HUES64 (cell line): Measurements from ENCODE around the gene IVD.

Experiments
- H3K27ac ChIP-seq: 2 replicates; pipeline ENCODE4 v1.7.0; 2013; ENCODE audit warnings: low read depth, low read length, inconsistent platforms
- H3K27me3 ChIP-seq: 2 replicates; pipeline ENCODE4 v1.6.1; 2013; ENCODE audit warnings: mild to moderate bottlenecking, low read length; ENCODE audit not compliant: insufficient read depth
- H3K36me3 ChIP-seq: 2 replicates; pipeline ENCODE4 v1.6.1; 2013; ENCODE audit warnings: mild to moderate bottlenecking, low read length; ENCODE audit not compliant: insufficient read depth
- H3K4me1 ChIP-seq: 2 replicates; pipeline ENCODE4 v1.6.1; 2013; ENCODE audit warnings: mild to moderate bottlenecking, low read length, moderate library complexity; ENCODE audit not compliant: insufficient read depth
- H3K4me3 ChIP-seq: 2 replicates; pipeline ENCODE4 v1.5.1; 2013; ENCODE audit warnings: mild to moderate bottlenecking, low read length, moderate library complexity
- H3K9ac ChIP-seq: 2 replicates; pipeline ENCODE4 v1.6.1; 2013; ENCODE audit warnings: mild to moderate bottlenecking, low read depth, low read length
- H3K9me3 ChIP-seq: 2 replicates; pipeline ENCODE4 v1.6.1; 2013; ENCODE audit warnings: low read depth, low read length; ENCODE audit not compliant: insufficient read depth
- WGBS: fragments of 150-250, 120-280 bp; methylation state at CpG from one replicate; pipeline ENCODE4 v1.1.7; 2013; ENCODE audit warnings: missing lambda C conversion rate; 5-methylcytosine and 5-hydroxymethylcytosine counted together

The IVD gene

DNA sequence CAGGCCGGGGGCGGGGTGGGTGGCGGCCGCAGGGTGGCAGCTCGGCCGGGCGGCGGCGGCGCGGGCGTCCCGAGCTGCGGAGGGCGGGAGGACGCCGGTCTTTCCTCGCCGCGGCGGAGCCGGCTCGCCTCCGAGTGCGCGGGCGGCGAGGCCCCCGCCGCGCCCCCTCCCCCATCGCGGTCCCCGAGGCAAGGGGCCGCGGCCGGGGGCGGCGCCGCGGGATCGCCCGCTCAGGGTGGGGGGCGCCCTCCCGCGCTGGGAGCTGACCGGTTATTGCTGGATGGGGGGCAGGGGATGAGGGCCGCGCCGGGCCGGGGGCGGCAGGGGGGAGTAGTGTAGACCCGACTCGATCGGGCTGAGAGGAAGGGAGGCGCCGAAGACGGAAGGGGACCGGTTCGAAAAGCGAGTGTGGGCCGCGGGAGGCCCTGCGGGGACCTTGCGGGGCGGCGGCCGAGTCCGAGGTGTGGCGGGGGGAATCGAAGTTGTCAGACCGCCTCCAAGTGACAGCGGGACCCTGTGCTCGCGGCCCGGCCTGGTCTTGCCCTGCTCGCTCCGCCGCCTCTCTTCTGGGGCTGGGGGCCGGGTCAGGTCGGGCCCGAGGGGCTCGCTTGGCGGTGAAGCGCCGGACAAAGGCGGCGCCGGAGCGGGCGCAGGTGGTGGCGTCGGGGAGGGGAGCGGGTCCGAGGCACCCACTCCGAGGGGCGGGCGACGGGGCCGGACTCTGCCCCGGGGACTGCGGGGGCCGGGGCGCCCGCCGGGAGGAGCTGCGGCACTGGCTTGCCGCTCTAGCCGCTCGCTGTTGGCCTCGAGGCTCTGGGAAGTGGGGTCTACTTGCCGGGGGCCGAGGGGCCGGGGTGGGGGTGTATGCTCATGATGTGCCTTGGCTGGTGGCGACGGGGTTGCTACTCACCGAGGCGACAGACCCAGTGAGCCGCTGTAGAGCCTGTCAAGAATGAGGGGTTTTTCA lies 36.3 kb downstream of the IVD start:
- H3K9ac ChIP-seq = peak overlapping the region; percentile 77
- H3K4me1 ChIP-seq = peaks cover 61% of the 10 kb centered on the region
- peak overlapping the region; percentile 70 for H3K4me3 ChIP-seq
- H3K36me3 ChIP-seq = no peaks in the 10 kb centered on the region
- H3K9me3 ChIP-seq = no peaks in the 10 kb centered on the region
- H3K27me3 ChIP-seq = peaks cover 24% of the 10 kb centered on the region
- WGBS = under 1% methylated on average over 119 of the region's 119 CpGs
- no peak overlapping the region; the same call in 1 of the 2 replicates for H3K27ac ChIP-seq

DNA sequence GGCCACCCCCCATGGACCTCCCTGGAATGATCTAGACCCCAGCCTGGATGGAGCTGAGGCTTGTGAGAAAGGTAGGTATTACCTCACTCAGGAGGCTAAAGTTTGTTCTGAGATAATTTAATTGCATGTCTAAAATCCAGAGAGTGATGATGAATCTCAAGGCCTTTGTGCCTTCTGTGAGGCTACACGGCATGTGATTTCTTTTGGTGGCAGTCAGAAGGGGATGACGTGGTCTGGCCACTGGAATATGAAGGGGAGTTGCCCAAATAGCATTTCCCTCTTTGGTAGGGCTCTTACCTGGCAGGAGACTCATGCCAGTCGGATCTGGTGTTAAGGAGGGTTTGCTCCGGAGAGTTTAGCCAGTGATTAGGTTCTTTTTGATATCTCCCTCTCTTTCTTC lies 37.7 kb downstream of the IVD start:
- peak overlapping the region; percentile 70; the same call in 1 of the 2 replicates for H3K4me3 ChIP-seq
- no peaks in the 10 kb centered on the region for H3K9me3 ChIP-seq
- WGBS = 77% methylated on average over 3 of the region's 4 CpGs
- peaks cover 50% of the 10 kb centered on the region for H3K4me1 ChIP-seq
- no peaks in the 10 kb centered on the region for H3K36me3 ChIP-seq
- peaks cover 10% of the 10 kb centered on the region for H3K27me3 ChIP-seq
- no peak overlapping the region for H3K27ac ChIP-seq
- no peak overlapping the region for H3K9ac ChIP-seq

DNA sequence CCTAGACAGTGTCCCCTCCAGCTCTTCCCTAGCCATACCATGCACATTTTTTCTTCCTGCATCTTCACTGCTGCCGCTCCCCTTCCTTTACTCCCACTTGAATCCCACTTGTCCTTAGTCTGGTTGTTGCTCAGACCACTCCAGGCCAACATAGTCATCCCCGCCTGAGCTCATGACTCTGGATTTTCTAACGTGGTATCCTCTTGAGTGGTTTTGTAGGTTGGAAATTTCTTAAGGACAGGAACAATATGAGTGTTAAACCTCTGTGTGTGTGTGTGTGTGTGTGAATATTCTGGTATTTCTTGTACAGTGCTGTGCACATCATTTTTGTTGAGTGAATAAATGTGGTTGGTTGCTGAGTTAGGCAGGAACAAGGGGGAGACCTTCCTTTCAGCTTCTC lies 38.3 kb downstream of the IVD start:
- Histone ChIP-seq H3K9me3 (no peaks in the 10 kb centered on the region), H3K36me3 (no peaks in the 10 kb centered on the region), H3K27me3 (peaks cover 4% of the 10 kb centered on the region; the same call in 1 of the 2 replicates), H3K27ac (no peak overlapping the region), H3K4me1 (peaks cover 44% of the 10 kb centered on the region), H3K9ac (no peak overlapping the region), H3K4me3 (0 out of 2 replicates have a peak overlapping the region, but pooled peaks have one; percentile 70)
- WGBS = 82% methylated on average over 3 of the region's 3 CpGs

DNA sequence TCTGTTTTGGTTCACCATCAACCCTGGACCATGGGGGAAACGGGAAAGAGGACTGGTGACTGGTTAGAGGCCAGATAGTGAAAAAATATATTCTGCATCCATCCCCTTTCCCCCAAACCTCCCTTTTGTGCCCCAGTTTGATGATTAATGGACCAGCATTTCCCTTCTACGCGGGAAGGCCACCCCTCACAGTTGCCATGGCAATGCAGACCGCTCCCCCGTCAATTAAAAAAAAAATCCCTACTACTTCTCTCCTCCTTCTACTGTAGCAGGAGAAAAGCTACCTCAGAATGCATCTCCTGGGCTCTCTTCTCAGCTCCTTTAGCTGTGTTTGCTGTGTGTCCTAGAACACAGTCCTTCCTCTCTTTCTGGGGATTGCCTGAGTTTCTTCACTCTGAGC lies 39.1 kb downstream of the IVD start:
- Histone ChIP-seq H3K4me3 (no peak overlapping the region), H3K27me3 (no peaks in the 10 kb centered on the region), H3K9ac (no peak overlapping the region), H3K36me3 (no peaks in the 10 kb centered on the region), H3K27ac (no peak overlapping the region), H3K4me1 (peaks cover 38% of the 10 kb centered on the region), H3K9me3 (no peaks in the 10 kb centered on the region)
- 39% methylated on average over 4 of the region's 5 CpGs for WGBS

DNA sequence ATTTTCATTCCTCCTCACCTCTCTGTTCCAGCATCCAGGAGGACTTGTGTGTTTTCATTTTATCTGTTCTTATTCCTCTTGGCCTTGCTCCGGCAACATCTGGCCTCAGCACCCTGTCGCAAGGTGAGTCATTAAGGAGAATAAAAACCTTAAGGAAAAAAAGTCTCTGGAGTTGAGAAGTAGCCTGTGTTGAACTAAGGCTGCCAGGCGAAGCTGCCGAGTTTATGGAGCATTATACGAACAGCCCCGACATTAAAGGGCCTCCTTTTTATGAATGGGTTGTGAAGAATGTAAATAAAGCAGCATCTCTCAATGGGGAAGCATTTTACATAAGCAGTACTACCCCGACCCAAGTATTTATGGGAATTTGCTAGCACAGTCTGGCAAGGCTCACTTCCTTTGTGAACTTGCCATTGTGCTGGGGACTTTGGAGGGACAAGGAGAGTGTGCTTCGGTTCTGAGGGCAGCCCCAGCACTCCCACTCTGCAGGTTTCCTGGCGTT lies 39.9 kb downstream of the IVD start:
- WGBS = 44% methylated on average over 9 of the region's 9 CpGs
- no peaks in the 10 kb centered on the region for H3K27me3 ChIP-seq
- peaks cover 41% of the 10 kb centered on the region for H3K4me1 ChIP-seq
- H3K4me3 ChIP-seq = 0 out of 2 replicates have a peak overlapping the region, but pooled peaks have one; percentile 7
- H3K27ac ChIP-seq = peak overlapping the region; percentile 39
- no peaks in the 10 kb centered on the region for H3K36me3 ChIP-seq
- peak overlapping the region; percentile 38; the same call in 1 of the 2 replicates for H3K9ac ChIP-seq
- no peaks in the 10 kb centered on the region for H3K9me3 ChIP-seq

DNA sequence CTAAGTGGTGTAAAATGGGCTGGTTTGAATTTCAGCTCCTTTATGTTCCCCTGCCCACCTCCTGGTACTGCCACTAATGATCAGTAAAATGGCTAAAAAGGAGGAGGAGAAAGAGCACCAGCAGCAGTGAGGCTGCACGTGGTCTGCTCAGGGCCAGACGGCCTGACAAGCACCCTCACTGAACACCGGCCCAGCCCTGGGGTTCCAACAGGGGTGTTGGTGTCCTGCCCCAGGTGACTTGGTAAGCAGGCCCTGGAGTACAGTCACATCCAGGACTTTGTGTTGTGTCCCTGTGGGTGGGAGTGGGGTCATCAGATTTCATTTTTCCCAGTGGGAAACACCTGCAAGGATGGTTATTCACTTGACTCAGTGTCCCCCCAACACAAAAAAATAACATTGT lies 40.5 kb downstream of the IVD start:
- Histone ChIP-seq H3K27ac (peak overlapping the region; percentile 28; the same call in 1 of the 2 replicates), H3K4me1 (peaks cover 45% of the 10 kb centered on the region), H3K27me3 (no peaks in the 10 kb centered on the region), H3K9ac (peak overlapping the region; percentile 38; the same call in 1 of the 2 replicates), H3K36me3 (no peaks in the 10 kb centered on the region), H3K4me3 (no peak overlapping the region), H3K9me3 (no peaks in the 10 kb centered on the region)
- WGBS = 75% methylated on average over 3 of the region's 3 CpGs

DNA sequence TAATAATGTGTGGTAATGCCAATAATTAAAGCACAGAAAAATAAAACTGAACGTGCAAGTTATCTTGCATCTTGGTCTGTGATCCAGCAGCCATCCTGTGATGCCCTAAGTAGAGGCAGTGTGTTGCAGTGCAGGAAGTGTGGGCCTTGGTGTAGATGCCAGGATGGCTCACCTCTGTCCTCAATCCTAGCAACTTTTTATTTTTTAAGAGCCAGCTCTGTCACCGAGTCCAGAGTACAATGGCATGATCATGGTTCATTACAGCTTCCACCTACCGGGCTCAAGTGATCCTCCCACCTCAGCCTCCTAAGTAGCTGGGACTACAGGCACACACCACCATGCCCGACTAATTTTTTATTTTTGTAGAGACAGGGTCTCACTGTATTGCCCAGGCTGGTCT lies 42.8 kb downstream of the IVD start:
- Histone ChIP-seq H3K4me3 (no peak overlapping the region), H3K27ac (no peak overlapping the region), H3K36me3 (no peaks in the 10 kb centered on the region), H3K9ac (no peak overlapping the region), H3K27me3 (no peaks in the 10 kb centered on the region), H3K9me3 (no peaks in the 10 kb centered on the region), H3K4me1 (peaks cover 53% of the 10 kb centered on the region)
- WGBS = 98% methylated on average over 4 of the region's 4 CpGs

DNA sequence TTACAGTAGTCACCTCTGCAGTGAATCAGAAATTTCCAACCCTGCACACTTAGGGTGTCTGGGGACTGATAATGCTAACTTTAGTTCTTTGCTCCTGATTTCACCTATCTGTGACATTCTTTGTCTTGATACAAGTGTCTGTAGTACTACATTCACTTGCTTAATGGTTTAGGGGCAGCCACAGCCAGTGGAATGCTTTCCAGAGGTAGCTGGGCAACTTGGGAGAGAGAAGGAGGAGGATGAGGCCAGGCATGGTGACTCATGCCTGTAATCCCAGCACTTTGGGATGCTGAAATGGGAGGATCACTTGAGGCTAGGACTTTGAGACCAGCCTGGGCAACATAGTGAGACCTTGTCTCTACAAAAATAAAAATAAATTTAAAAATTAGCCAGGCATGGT lies 43.7 kb downstream of the IVD start:
- Histone ChIP-seq H3K9ac (no peak overlapping the region), H3K27me3 (no peaks in the 10 kb centered on the region), H3K4me3 (no peak overlapping the region), H3K9me3 (no peaks in the 10 kb centered on the region), H3K27ac (no peak overlapping the region), H3K36me3 (no peaks in the 10 kb centered on the region), H3K4me1 (peaks cover 46% of the 10 kb centered on the region)

DNA sequence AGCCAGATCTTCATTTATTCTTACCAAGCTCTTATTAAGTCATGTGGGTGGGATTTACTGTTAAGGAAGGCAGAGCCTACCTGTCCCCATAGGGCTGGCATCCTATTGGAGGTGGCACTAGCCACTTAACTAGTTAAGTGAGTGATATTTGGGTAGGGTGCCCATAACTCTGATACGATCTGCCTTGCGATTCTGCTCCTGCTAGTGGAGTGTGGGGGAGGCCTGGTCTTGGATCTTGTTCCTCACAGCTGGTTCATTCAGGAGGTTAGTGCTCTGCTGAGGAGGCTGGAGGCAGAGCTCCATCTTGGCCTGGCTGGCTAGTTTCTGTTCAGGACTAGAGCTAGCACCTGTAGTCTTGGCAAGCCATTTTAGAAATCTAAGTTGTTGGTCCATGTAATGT lies 44.5 kb downstream of the IVD start:
- no peak overlapping the region for H3K9ac ChIP-seq
- no peaks in the 10 kb centered on the region for H3K27me3 ChIP-seq
- H3K36me3 ChIP-seq = no peaks in the 10 kb centered on the region
- no peak overlapping the region for H3K4me3 ChIP-seq
- H3K27ac ChIP-seq = no peak overlapping the region
- 94% methylated on average over 2 of the region's 2 CpGs for WGBS
- H3K9me3 ChIP-seq = no peaks in the 10 kb centered on the region
- H3K4me1 ChIP-seq = peaks cover 45% of the 10 kb centered on the region

DNA sequence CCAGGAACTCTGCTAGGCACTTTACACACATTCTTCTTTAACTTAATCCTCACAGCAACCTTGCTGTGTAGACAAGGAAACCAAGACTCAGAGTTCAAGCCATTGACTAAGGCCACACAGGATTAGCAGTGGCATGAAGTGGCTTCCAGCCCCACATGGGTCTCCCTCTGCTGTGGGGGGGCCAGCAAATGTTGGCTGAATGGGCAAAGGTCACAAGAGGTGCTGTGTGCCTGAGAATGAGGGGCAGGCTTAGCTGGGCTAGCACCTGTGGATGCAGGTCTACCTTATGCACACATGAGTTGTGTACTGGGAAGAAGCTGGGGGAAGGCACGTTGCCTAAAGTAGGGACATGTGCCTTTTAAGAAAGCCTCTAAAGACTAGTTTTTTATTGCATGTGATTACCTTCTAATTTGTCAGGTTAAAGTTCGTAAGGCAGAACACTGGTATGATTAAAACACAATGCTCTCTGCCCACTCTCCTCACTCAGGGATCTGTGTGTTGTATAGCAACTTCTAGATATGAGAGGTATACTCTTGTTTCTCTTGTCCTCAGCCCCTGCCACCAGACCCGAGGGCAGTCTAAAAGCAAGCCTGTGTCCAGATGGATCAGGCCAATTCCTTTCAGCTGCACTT lies 46.0 kb downstream of the IVD start:
- H3K4me1 ChIP-seq = peaks cover 44% of the 10 kb centered on the region
- H3K36me3 ChIP-seq = no peaks in the 10 kb centered on the region
- WGBS = 76% methylated on average over 2 of the region's 3 CpGs
- H3K27ac ChIP-seq = no peak overlapping the region
- H3K9ac ChIP-seq = no peak overlapping the region
- H3K4me3 ChIP-seq = no peak overlapping the region
- no peaks in the 10 kb centered on the region for H3K27me3 ChIP-seq
- H3K9me3 ChIP-seq = no peaks in the 10 kb centered on the region
